ENCODE results near the gene SOX8. TPM values are rescaled to one million over a fixed set of nuclear protein-coding genes. Genes with fewer than 3 reads are reported as not detected.

SOX8 gene
- polyA plus RNA-seq, 3 donors, result not detected

DNA sequence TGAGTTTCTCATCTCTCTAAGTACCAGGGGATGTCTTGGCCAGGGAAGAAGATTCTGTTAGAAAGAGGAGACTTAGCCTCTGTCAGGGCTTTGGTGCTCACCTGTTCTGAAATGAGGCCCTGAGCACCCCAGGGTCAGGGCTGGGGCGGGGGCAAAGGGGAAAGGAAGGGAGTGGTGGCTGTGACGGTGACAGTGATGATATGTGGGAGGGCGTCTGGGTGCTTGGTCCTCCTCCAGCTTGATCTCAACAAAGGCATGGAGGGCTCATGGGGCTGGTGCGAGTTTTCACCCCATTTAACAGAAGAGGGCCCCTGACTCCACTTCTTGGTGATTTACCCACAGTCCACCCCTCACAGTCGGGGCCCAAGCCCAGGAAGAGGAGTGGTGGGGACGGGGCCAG is 15.1 kb downstream of the SOX8 start:
- Mint-ChIP-seq H3K36me3 (no peaks in the 10 kb centered on the region), H3K4me1 (no peaks in the 10 kb centered on the region), H3K27ac (no peak overlapping the region), H3K27me3 (ENCODE audit: low read depth in 3 of 3) (peaks cover 29 to 40% (median 29%) of the 10 kb centered on the region in 3 donors), H3K4me3 (no peak overlapping the region), H3K9me3 (peaks cover 20 to 37% (median 23%) of the 10 kb centered on the region in 7 donors)
- DNase-seq, result no peak
- H3K9me3 ChIP-seq (replicated peaks in 1 of 2; ENCODE audit: control insufficient read depth in 1 of 2, insufficient read depth in 1 of 2, low read length in 2 of 2), result peaks cover 16 to 26% of the 10 kb centered on the region in 2 donors
- no peak overlapping the region for H3K9ac ChIP-seq (ENCODE audit: insufficient read depth, low read length, poor library complexity, severe bottlenecking)
- H3K27me3 ChIP-seq (ENCODE audit: control insufficient read depth in 2 of 2, insufficient read depth in 2 of 2, low read length in 2 of 2), result peaks cover 0 to 18% of the 10 kb centered on the region in 2 donors
- intact Hi-C loops (cut with micrococcal nuclease), result no loop called here
- no peak overlapping the region for H3K4me2 ChIP-seq (replicated peaks; ENCODE audit: extremely low read depth, low read length, poor library complexity, severe bottlenecking)
- no peak overlapping the region for H2AFZ ChIP-seq (ENCODE audit: insufficient read depth, low read depth, low read length, poor library complexity, severe bottlenecking)
- WGBS (ENCODE audit: insufficient coverage), result 60% methylated on average over 1 of the region's 6 CpGs
- H3K36me3 ChIP-seq (replicated peaks in 1 of 2; ENCODE audit: control insufficient read depth in 1 of 2, insufficient read depth in 2 of 2, low read length in 2 of 2), result no peaks in the 10 kb centered on the region
- no peaks in the 10 kb centered on the region for H4K20me1 ChIP-seq (ENCODE audit: insufficient read depth, low read length)
- no peaks in the 10 kb centered on the region for H3K79me2 ChIP-seq (ENCODE audit: insufficient read depth, low read length)
- no peak overlapping the region for H3K4me3 ChIP-seq (replicated peaks in 1 of 3; ENCODE audit: low read depth in 2 of 3, low read length in 3 of 3)
- TF ChIP-seq, protein P1, sequence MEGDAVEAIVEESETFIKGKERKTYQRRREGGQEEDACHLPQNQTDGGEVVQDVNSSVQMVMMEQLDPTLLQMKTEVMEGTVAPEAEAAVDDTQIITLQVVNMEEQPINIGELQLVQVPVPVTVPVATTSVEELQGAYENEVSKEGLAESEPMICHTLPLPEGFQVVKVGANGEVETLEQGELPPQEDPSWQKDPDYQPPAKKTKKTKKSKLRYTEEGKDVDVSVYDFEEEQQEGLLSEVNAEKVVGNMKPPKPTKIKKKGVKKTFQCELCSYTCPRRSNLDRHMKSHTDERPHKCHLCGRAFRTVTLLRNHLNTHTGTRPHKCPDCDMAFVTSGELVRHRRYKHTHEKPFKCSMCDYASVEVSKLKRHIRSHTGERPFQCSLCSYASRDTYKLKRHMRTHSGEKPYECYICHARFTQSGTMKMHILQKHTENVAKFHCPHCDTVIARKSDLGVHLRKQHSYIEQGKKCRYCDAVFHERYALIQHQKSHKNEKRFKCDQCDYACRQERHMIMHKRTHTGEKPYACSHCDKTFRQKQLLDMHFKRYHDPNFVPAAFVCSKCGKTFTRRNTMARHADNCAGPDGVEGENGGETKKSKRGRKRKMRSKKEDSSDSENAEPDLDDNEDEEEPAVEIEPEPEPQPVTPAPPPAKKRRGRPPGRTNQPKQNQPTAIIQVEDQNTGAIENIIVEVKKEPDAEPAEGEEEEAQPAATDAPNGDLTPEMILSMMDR (IDR thresholded peaks at IDR 0.05), result no peak
- H3K4me1 ChIP-seq (ENCODE audit: control insufficient read depth in 1 of 2, insufficient read depth in 2 of 2, low read length in 2 of 2), result no peaks in the 10 kb centered on the region
- no peak overlapping the region for H3K27ac ChIP-seq (ENCODE audit: low read depth in 1 of 2, low read length in 2 of 2)

- peaks cover 0 to 18% of the 10 kb centered on the region in 2 donors for H3K27me3 ChIP-seq (ENCODE audit: control insufficient read depth in 2 of 2, insufficient read depth in 2 of 2, low read length in 2 of 2)
- no peaks in the 10 kb centered on the region for H3K79me2 ChIP-seq (ENCODE audit: insufficient read depth, low read length)
- H3K9ac ChIP-seq (ENCODE audit: insufficient read depth, low read length, poor library complexity, severe bottlenecking), result no peak overlapping the region
- Mint-ChIP-seq H3K27ac (no peak overlapping the region), H3K27me3 (ENCODE audit: low read depth in 3 of 3) (peaks cover 26 to 40% (median 29%) of the 10 kb centered on the region in 3 donors), H3K36me3 (no peaks in the 10 kb centered on the region), H3K4me1 (no peaks in the 10 kb centered on the region), H3K9me3 (peaks cover 20 to 31% (median 23%) of the 10 kb centered on the region in 7 donors), H3K4me3 (peak overlapping the region in 1 of 2 donors; percentile 51)
- no peaks in the 10 kb centered on the region for H3K36me3 ChIP-seq (replicated peaks in 1 of 2; ENCODE audit: control insufficient read depth in 1 of 2, insufficient read depth in 2 of 2, low read length in 2 of 2)
- H3K4me3 ChIP-seq (replicated peaks in 1 of 3; ENCODE audit: low read depth in 2 of 3, low read length in 3 of 3), result no peak overlapping the region
- H3K9me3 ChIP-seq (replicated peaks in 1 of 2; ENCODE audit: control insufficient read depth in 1 of 2, insufficient read depth in 1 of 2, low read length in 2 of 2), result peaks cover 16 to 26% of the 10 kb centered on the region in 2 donors
- no peak overlapping the region for H3K4me2 ChIP-seq (replicated peaks; ENCODE audit: extremely low read depth, low read length, poor library complexity, severe bottlenecking)
- 11% methylated on average over 35 of the region's 39 CpGs for WGBS (ENCODE audit: insufficient coverage)
- no peaks in the 10 kb centered on the region for H4K20me1 ChIP-seq (ENCODE audit: insufficient read depth, low read length)
- no peaks in the 10 kb centered on the region for H3K4me1 ChIP-seq (ENCODE audit: control insufficient read depth in 1 of 2, insufficient read depth in 2 of 2, low read length in 2 of 2)
- H3K27ac ChIP-seq (ENCODE audit: low read depth in 1 of 2, low read length in 2 of 2), result no peak overlapping the region
- intact Hi-C loops (cut with micrococcal nuclease), result no loop called here
- TF ChIP-seq, protein P1 (IDR thresholded peaks at IDR 0.05), result no peak
- no peak for DNase-seq
- no peak overlapping the region for H2AFZ ChIP-seq (ENCODE audit: insufficient read depth, low read depth, low read length, poor library complexity, severe bottlenecking)
These were observed 16.0 kb downstream of the SOX8 start for GRCh38 chr16:997440-998051.
